Right lobe of liver (tissue), 6 donors: ENCODE measurements around the gene COA6. TPM values are rescaled to one million over a fixed set of nuclear protein-coding genes. Genes with fewer than 3 reads are reported as not detected.
"Not testable (repeated sequence)": the region's sequence is repeated elsewhere in the genome, so short reads cannot be mapped to it uniquely, and the experiment has no call there.

ENCODE experiments used
- ATAC-seq, 4 donors: fragments of 200-7000 bp; cut with Tn5 transposase; one replicate each; pipeline ENCODE4 v1.9.1; 2020; ENCODE audit warnings: mild to moderate bottlenecking in 4 of 4, moderate library complexity in 4 of 4
- DNase-seq, 3 donors: peaks; one replicate each; pipeline ENCODE4 v3.0.0-alpha.2; 2020
- H3K27ac ChIP-seq, 3 donors: fragments of 200-600 bp; one replicate each; pipeline ENCODE4 v1.8.0; 2022
- H3K27me3 ChIP-seq, 2 donors: fragments of 200-600 bp; one replicate each; pipeline ENCODE4 v1.8.0; 2022
- H3K36me3 ChIP-seq, 4 donors: fragments of 200-600 bp; sonication (generic) in 1 of 4; one replicate each; pipeline versions ENCODE4 v1.5.1 to v1.8.0; 2017 to 2022; ENCODE audit warnings: control low read depth in 1 of 4
- H3K4me1 ChIP-seq, 4 donors: fragments of 200-600 bp; sonication (generic) in 1 of 4; one replicate each; pipeline versions ENCODE4 v1.5.1 to v1.8.0; 2017 to 2022; ENCODE audit warnings: control low read depth in 1 of 4
- H3K4me3 ChIP-seq, 3 donors: fragments of 200-600 bp; one replicate each; pipeline ENCODE4 v1.8.0; 2022
- H3K9me3 ChIP-seq, 4 donors: fragments of 200-600 bp; sonication (generic) in 1 of 4; one replicate each; pipeline versions ENCODE4 v1.5.1 to v1.8.0; 2017 to 2022; ENCODE audit warnings: control low read depth in 1 of 4
- CTCF ChIP-seq, 4 donors: fragments of 200-600 bp in 3 of 4; fragments of 450-650 bp in 1 of 4; IDR thresholded peaks; one replicate each; pipeline versions ENCODE4 v1.5.1 to v1.8.0; 2016 to 2022; ENCODE audit warnings: antibody characterized with exemption in 4 of 4, mild to moderate bottlenecking in 2 of 4
- POLR2A ChIP-seq: fragments of 450-650 bp; IDR thresholded peaks from one replicate; pipeline ENCODE4 v1.6.1; 2017; ENCODE audit warnings: antibody characterized with exemption, mild to moderate bottlenecking
- WGBS: methylation state at CpG from one replicate; pipeline ENCODE4 v1.1.6; 2018; ENCODE audit warnings: low coverage, low lambda C conversion rate; ENCODE audit not compliant: insufficient coverage; ENCODE audit errors: missing lambda C conversion rate; 5-methylcytosine and 5-hydroxymethylcytosine counted together
- intact Hi-C, 2 donors: fragments of 100-400 bp; cut with DNase I; formaldehyde crosslinking; loops; one replicate each; pipeline versions ENCODE4 v1.11.2 to v1.14.1; 2022
- total RNA-seq, 6 experiments: library from RNA; depleted of rRNA in 2 of 6; stranded (reverse); fragments of >200 nt in 2 of 6; fragmentation: NEBNext Ultra II Directional in 3 of 6; extraction: Animal tissue kit (Norgen Biotek cat#: 25700) in 3 of 6; gene quantifications; one replicate each; pipeline versions ENCODE4 v1.1.0 to v1.2.4, GENCODE V29; 2016 to 2023
- donor health status: DM: no; HTN: yes; CAD: no.
- donor health status: DM: no; HTN: no; CAD: no.
- donor health status: DM: no; HTN: no; CAD: no.
- donor health status: DM: no; HTN: yes; CAD: no.
- donor health status: DM: no; HTN: yes; CAD: no.

Gene COA6
- total RNA-seq, 6 experiments from 2014 or later: 12.8 to 29.3 (median 16.2) TPM

DNA sequence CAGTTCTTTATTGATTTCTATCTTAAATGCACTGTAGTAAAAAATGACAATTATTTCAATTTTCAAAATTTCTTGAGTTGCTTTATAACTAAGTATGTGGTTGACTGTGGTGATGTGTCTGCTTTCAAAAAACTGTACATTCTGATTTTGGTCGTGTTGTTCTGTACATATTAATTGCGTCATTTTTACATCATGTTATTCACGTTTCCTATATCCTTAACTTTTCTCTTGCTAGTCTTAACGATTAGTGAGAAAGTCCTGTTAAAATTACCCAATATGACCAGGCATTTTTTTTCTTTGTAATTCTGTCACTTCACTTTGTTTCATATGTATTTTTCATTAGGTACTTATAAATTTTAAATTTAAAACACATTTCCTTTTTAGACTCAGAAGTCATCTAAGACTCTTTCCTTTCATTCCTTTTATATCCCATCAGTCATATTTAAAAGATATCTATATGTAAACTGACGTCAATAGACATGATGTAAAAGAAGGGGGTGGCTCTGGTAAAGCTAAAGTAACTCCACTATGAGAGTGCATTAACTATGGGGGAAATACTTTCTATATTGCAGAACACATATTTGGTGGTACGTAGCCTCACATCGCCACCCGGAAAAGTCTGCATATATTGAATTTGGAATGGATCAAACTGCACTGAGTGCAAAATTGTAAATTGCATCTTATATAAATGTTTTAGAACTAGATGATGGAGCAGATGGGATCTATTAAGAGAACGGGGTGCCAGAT lies 1.1 kb upstream of the COA6 start:
- DNase-seq: no peak
- H3K27ac ChIP-seq: peak overlapping the region; percentile 5 to 97 (median 90)

GRCh38 chr1:234373959-234374254 lies 651 bp downstream of the COA6 start:
- peak overlapping the region; percentile 66 to 80 (median 78) for H3K4me3 ChIP-seq
- 0% methylated on average over 3 of the region's 6 CpGs for WGBS
- no peaks in the 10 kb centered on the region for H3K27me3 ChIP-seq
- H3K9me3 ChIP-seq: no peaks in the 10 kb centered on the region
- peaks cover 0 to 19% (median 5%) of the 10 kb centered on the region in 4 donors for H3K4me1 ChIP-seq
- ATAC-seq: peak in 2 of 4 donors; percentile 38 to 40
- H3K27ac ChIP-seq: peak overlapping the region; percentile 90 to 99 (median 97)
- TF ChIP-seq CTCF (IDR thresholded peaks at IDR 0.05): no peak
- no peak for TF ChIP-seq POLR2A
- intact Hi-C loops: no loop called here
- peaks cover 0 to 21% (median 8%) of the 10 kb centered on the region in 4 donors for H3K36me3 ChIP-seq
- no peak for DNase-seq

More for the DNA sequence above, 1.1 kb upstream of the COA6 start:
- Histone ChIP-seq H3K27me3 (no peaks in the 10 kb centered on the region), H3K36me3 (peaks cover 0 to 10% (median 4%) of the 10 kb centered on the region in 4 donors), H3K4me3 (peak overlapping the region; percentile 66 to 80 (median 78)), H3K9me3 (no peaks in the 10 kb centered on the region), H3K4me1 (peaks cover 0 to 19% (median 5%) of the 10 kb centered on the region in 4 donors)
- TF ChIP-seq POLR2A (no peak), CTCF (IDR thresholded peaks at IDR 0.05) (no peak)
- WGBS: 17% methylated on average over 9 of the region's 9 CpGs
- intact Hi-C loops: no loop called here
- ATAC-seq: no peak

GRCh38 chr1:234375672-234376071 lies 2.4 kb downstream of the COA6 start:
- intact Hi-C loops: no loop called here
- no peak overlapping the region for H3K27ac ChIP-seq
- DNase-seq: no peak
- no peaks in the 10 kb centered on the region for H3K27me3 ChIP-seq
- H3K4me3 ChIP-seq: no peak overlapping the region
- H3K4me1 ChIP-seq: peaks cover 0 to 19% (median 5%) of the 10 kb centered on the region in 4 donors
- TF ChIP-seq CTCF (IDR thresholded peaks at IDR 0.05): no peak
- no peak for TF ChIP-seq POLR2A
- peaks cover 0 to 29% (median 10%) of the 10 kb centered on the region in 4 donors for H3K36me3 ChIP-seq
- ATAC-seq: no peak
- no peaks in the 10 kb centered on the region for H3K9me3 ChIP-seq
- 95% methylated on average over 7 of the region's 7 CpGs for WGBS

- H3K36me3 ChIP-seq: peaks cover 0 to 35% (median 13%) of the 10 kb centered on the region in 4 donors
- intact Hi-C loops: not testable (repeated sequence)
- WGBS: 94% methylated on average over 2 of the region's 5 CpGs
Observed at GRCh38 chr1:234379591-234380109, 6.4 kb downstream of the COA6 start.

More at GRCh38 chr1:234379591-234380109, 6.4 kb downstream of the COA6 start:
- H3K4me3 ChIP-seq, H3K4me1 ChIP-seq, H3K27ac ChIP-seq, ATAC-seq, H3K27me3 ChIP-seq, DNase-seq, H3K9me3 ChIP-seq: not testable (repeated sequence)
